Activated CD8-positive, alpha-beta T cell treated with anti-CD3 and anti-CD28 coated beads for 36 hours (primary cell): ENCODE results near the gene CCDC91. TPM values are rescaled to one million over a fixed set of nuclear protein-coding genes. Genes with fewer than 3 reads are reported as not detected.

Experiments
- ATAC-seq: fragments of 200-7000 bp; cut with Tn5 transposase; one replicate; pipeline ENCODE4 v1.10.0; 2021; ENCODE audit warnings: mild to moderate bottlenecking, moderate library complexity
- CTCF ChIA-PET: fragments of 350-600 bp; sonication (Branson Sonifier 250); formaldehyde crosslinking; loops from one replicate; lab custom pipeline; 2021; ENCODE audit warnings: antibody characterized with exemption; lab: Charles Lee
- POLR2A ChIA-PET: fragments of 350-600 bp; sonication (Branson Sonifier 250); formaldehyde crosslinking; loops from one replicate; lab custom pipeline; 2021; ENCODE audit warnings: antibody characterized with exemption; lab: Charles Lee
- DNase-seq: peaks from one replicate; pipeline ENCODE4 v3.0.0-alpha.2; 2020
- H3K27ac Mint-ChIP-seq: one replicate; pipeline ENCODE4 v1.8.0; 2021; ENCODE audit warnings: mild to moderate bottlenecking, mixed read lengths
- H3K27me3 Mint-ChIP-seq: one replicate; pipeline ENCODE4 v1.8.0; 2021; ENCODE audit warnings: mixed read lengths
- H3K36me3 Mint-ChIP-seq: one replicate; pipeline ENCODE4 v1.8.0; 2021; ENCODE audit warnings: low read depth, mixed read lengths
- H3K4me1 Mint-ChIP-seq: one replicate; pipeline ENCODE4 v1.8.0; 2021; ENCODE audit warnings: low read depth, mixed read lengths
- H3K4me3 Mint-ChIP-seq: one replicate; pipeline ENCODE4 v1.8.0; 2021; ENCODE audit warnings: mild to moderate bottlenecking, moderate library complexity, mixed read lengths
- H3K9me3 Mint-ChIP-seq: one replicate; pipeline ENCODE4 v1.8.0; 2021; ENCODE audit warnings: mixed read lengths
- CTCF ChIP-seq: fragments of 200-600 bp; IDR thresholded peaks from one replicate; pipeline ENCODE4 v1.8.0; 2022; ENCODE audit warnings: antibody characterized with exemption, mild to moderate bottlenecking
- intact Hi-C: fragments of 100-400 bp; cut with micrococcal nuclease; formaldehyde crosslinking; loops from one replicate; pipeline ENCODE4 v1.10.0; 2022
- total RNA-seq, 2 experiments: library from RNA; stranded (reverse); gene quantifications; one replicate each; pipeline ENCODE4 v1.2.3, GENCODE V29; 2021

Gene CCDC91
- total RNA-seq, 2 experiments from 2014 or later: 14.7 to 14.8 TPM

GRCh38 chr12:28268608-28269229, 78.5 kb downstream of the CCDC91 start:
- intact Hi-C loops: no loop called here
- Mint-ChIP-seq H3K4me1 (no peaks in the 10 kb centered on the region), H3K27ac (no peak overlapping the region), H3K9me3 (peaks cover 16% of the 10 kb centered on the region), H3K36me3 (peaks cover 35% of the 10 kb centered on the region), H3K27me3 (no peaks in the 10 kb centered on the region), H3K4me3 (no peak overlapping the region)
- CTCF ChIA-PET: no interaction called here
- TF ChIP-seq CTCF: no peak
- DNase-seq (no peak), ATAC-seq (peak; percentile 13)
- POLR2A ChIA-PET: no interaction called here

- TF ChIP-seq CTCF: no peak
- DNase-seq (no peak), ATAC-seq (no peak)
- POLR2A ChIA-PET: no interaction called here
- Mint-ChIP-seq H3K9me3 (peaks cover 16% of the 10 kb centered on the region), H3K36me3 (peaks cover 45% of the 10 kb centered on the region), H3K4me1 (no peaks in the 10 kb centered on the region), H3K27ac (no peak overlapping the region), H3K27me3 (no peaks in the 10 kb centered on the region), H3K4me3 (no peak overlapping the region)
- CTCF ChIA-PET: no interaction called here
- intact Hi-C loops: no loop called here
These were observed 79.6 kb downstream of the CCDC91 start for GRCh38 chr12:28269851-28270250.

- ChIA-PET CTCF (no interaction called here), POLR2A (interaction anchor here (0.7 kb wide), 1 partner anchor 192 kb away, joined by 3 read pairs; no protein-coding TSS in a partner anchor)
- no peak for DNase-seq
- Mint-ChIP-seq H3K27ac (no peak overlapping the region), H3K36me3 (peaks cover 32% of the 10 kb centered on the region), H3K9me3 (peaks cover 6% of the 10 kb centered on the region), H3K27me3 (no peaks in the 10 kb centered on the region), H3K4me3 (no peak overlapping the region), H3K4me1 (peaks cover 19% of the 10 kb centered on the region)
- intact Hi-C loops: no loop called here
- no peak for TF ChIP-seq CTCF
- ATAC-seq: no peak
These were observed 88.2 kb downstream of the CCDC91 start for GRCh38 chr12:28278499-28278898.

GRCh38 chr12:28278960-28279359, 88.7 kb downstream of the CCDC91 start:
- H3K27me3 Mint-ChIP-seq: no peaks in the 10 kb centered on the region
- TF ChIP-seq CTCF: no peak
- H3K27ac Mint-ChIP-seq: no peak overlapping the region
- POLR2A ChIA-PET: interaction anchor here (0.7 kb wide), 2 partner anchors 75 to 910 kb away, joined by 3 to 4 read pairs; no protein-coding TSS in a partner anchor
- ATAC-seq (no peak), DNase-seq (no peak)
- H3K9me3 Mint-ChIP-seq: peaks cover 6% of the 10 kb centered on the region
- H3K4me3 Mint-ChIP-seq: no peak overlapping the region
- CTCF ChIA-PET: no interaction called here
- peaks cover 33% of the 10 kb centered on the region for H3K36me3 Mint-ChIP-seq
- intact Hi-C loops: no loop called here
- H3K4me1 Mint-ChIP-seq: peaks cover 19% of the 10 kb centered on the region

- ChIA-PET CTCF (no interaction called here), POLR2A (interaction anchor here (0.5 kb wide), 1 partner anchor 58 kb away, joined by 3 read pairs; no protein-coding TSS in a partner anchor)
- no peaks in the 10 kb centered on the region for H3K4me1 Mint-ChIP-seq
- no peak for TF ChIP-seq CTCF
- H3K27ac Mint-ChIP-seq: no peak overlapping the region
- DNase-seq (no peak), ATAC-seq (no peak)
- H3K9me3 Mint-ChIP-seq: peaks cover 32% of the 10 kb centered on the region
- H3K27me3 Mint-ChIP-seq: no peaks in the 10 kb centered on the region
- peaks cover 66% of the 10 kb centered on the region for H3K36me3 Mint-ChIP-seq
- intact Hi-C loops: no loop called here
- no peak overlapping the region for H3K4me3 Mint-ChIP-seq
These were observed 96.1 kb downstream of the CCDC91 start for GRCh38 chr12:28286352-28286751.
